OCI-LY7 (cell line): Measurements from ENCODE around the gene GPR156. TPM values are rescaled to one million over a fixed set of nuclear protein-coding genes. Genes with fewer than 3 reads are reported as not detected.

ENCODE experiments used
- BruUV-seq: library from RNA; stranded (reverse); fragments of 400-500 nt; replicated peaks from 2 replicates; lab custom pipeline; 2021; lab: Mats Ljungman, UMichigan
- CTCF ChIA-PET: fragments of 300-600 bp; sonication (Branson Sonifier 250); formaldehyde crosslinking; loops from one replicate; lab custom pipeline; 2022; ENCODE audit warnings: antibody characterized with exemption; ENCODE audit not compliant: unreplicated experiment; lab: Charles Lee
- POLR2A ChIA-PET: fragments of 300-600 bp; sonication (Branson Sonifier 250); formaldehyde crosslinking; loops from one replicate; lab custom pipeline; 2022; ENCODE audit warnings: antibody characterized with exemption; lab: Charles Lee
- DNase-seq: peaks from one replicate; pipeline ENCODE4 v3.0.0-alpha.2; 2015; ENCODE audit warnings: low spot score
- H2AFZ ChIP-seq: fragments of 200-600 bp; sonication (generic), shearing (Covaris generic); 2 replicates; pipeline ENCODE4 v1.6.1; 2014; ENCODE audit warnings: mild to moderate bottlenecking, antibody characterized with exemption, low read length, moderate library complexity
- H3K27ac ChIP-seq: fragments of 200-600 bp; sonication (generic); 2 replicates; pipeline ENCODE4 v1.5.1; 2014; ENCODE audit warnings: mixed run types, low read depth, mild to moderate bottlenecking, moderate library complexity, low read length, inconsistent platforms; ENCODE audit not compliant: poor library complexity, severe bottlenecking
- H3K36me3 ChIP-seq: fragments of 200-600 bp; sonication (generic); 2 replicates; pipeline ENCODE4 v1.6.1; 2014; ENCODE audit warnings: mild to moderate bottlenecking, antibody characterized with exemption, low read length, moderate library complexity, mixed read lengths; ENCODE audit not compliant: insufficient read depth
- H3K4me1 ChIP-seq: fragments of 200-600 bp; sonication (generic); 2 replicates; pipeline ENCODE4 v1.5.1; 2014; ENCODE audit warnings: mild to moderate bottlenecking, low read length; ENCODE audit not compliant: insufficient read depth, poor library complexity, severe bottlenecking
- H3K4me2 ChIP-seq: fragments of 200-600 bp; sonication (generic); 2 replicates; pipeline ENCODE4 v1.6.1; 2014; ENCODE audit warnings: mild to moderate bottlenecking, low read length
- H3K4me3 ChIP-seq: fragments of 200-600 bp; sonication (generic); 2 replicates; pipeline ENCODE4 v1.5.1; 2014; ENCODE audit warnings: mild to moderate bottlenecking, low read depth, low read length; ENCODE audit not compliant: poor library complexity, severe bottlenecking
- H3K79me2 ChIP-seq: fragments of 200-600 bp; sonication (generic); 2 replicates; pipeline ENCODE4 v1.6.1; 2016; ENCODE audit warnings: low read depth, mild to moderate bottlenecking, low read length, moderate library complexity, mixed read lengths; ENCODE audit not compliant: insufficient read depth
- H3K9me2 ChIP-seq: fragments of 200-600 bp; sonication (generic); 2 replicates; pipeline ENCODE4 v1.6.1; 2016; ENCODE audit warnings: mild to moderate bottlenecking, low read length, mixed read lengths; ENCODE audit not compliant: insufficient read depth
- H3K9me3 ChIP-seq: fragments of 200-600 bp; sonication (generic); 2 replicates; pipeline ENCODE4 v1.6.1; 2014; ENCODE audit warnings: mild to moderate bottlenecking, mixed run types, low read length, mixed read lengths
- H4K20me1 ChIP-seq: fragments of 200-600 bp; sonication (generic); 2 replicates; pipeline ENCODE4 v1.6.1; 2014; ENCODE audit warnings: mild to moderate bottlenecking, antibody characterized with exemption, low read length, moderate library complexity, mixed read lengths; ENCODE audit not compliant: insufficient read depth
- EZH2phosphoT487 ChIP-seq: fragments of 200-600 bp; sonication (generic); IDR thresholded peaks from 2 replicates; pipeline ENCODE4 v1.6.1; 2018; ENCODE audit warnings: low read depth, borderline replicate concordance, mild to moderate bottlenecking, mixed run types, antibody characterized with exemption, low read length, moderate library complexity, mixed read lengths
- intact Hi-C: fragments of 100-400 bp; cut with micrococcal nuclease; formaldehyde crosslinking; loops from one replicate; pipeline ENCODE4 v1.10.0; 2022; ENCODE audit not compliant: unreplicated experiment
- total RNA-seq, 2 experiments: library from RNA; depleted of rRNA in 1 of 2; stranded (reverse); fragments of >200 nt in 1 of 2; shearing (Covaris generic) in 1 of 2; gene quantifications; 2 replicates each; pipeline ENCODE4 v1.2.3, GENCODE V29; 2014 to 2022
- TF ChIP-seq, protein P1 (sequence below): fragments of 200-600 bp; sonication (generic); conservative IDR thresholded peaks from 2 replicates; pipeline ENCODE4 v1.5.1; 2014; ENCODE audit warnings: mild to moderate bottlenecking, antibody characterized with exemption, low read length, moderate library complexity, mixed read lengths

Gene GPR156
- total RNA-seq, 2 experiments from 2014 or later: 0.03 to 0.13 TPM

- no peaks in the 10 kb centered on the region for H3K36me3 ChIP-seq
- H3K4me3 ChIP-seq: no peak overlapping the region
- H2AFZ ChIP-seq: no peak overlapping the region
- no peak overlapping the region for H3K4me2 ChIP-seq
- TF ChIP-seq EZH2phosphoT487: no peak
- TF ChIP-seq, protein P1, sequence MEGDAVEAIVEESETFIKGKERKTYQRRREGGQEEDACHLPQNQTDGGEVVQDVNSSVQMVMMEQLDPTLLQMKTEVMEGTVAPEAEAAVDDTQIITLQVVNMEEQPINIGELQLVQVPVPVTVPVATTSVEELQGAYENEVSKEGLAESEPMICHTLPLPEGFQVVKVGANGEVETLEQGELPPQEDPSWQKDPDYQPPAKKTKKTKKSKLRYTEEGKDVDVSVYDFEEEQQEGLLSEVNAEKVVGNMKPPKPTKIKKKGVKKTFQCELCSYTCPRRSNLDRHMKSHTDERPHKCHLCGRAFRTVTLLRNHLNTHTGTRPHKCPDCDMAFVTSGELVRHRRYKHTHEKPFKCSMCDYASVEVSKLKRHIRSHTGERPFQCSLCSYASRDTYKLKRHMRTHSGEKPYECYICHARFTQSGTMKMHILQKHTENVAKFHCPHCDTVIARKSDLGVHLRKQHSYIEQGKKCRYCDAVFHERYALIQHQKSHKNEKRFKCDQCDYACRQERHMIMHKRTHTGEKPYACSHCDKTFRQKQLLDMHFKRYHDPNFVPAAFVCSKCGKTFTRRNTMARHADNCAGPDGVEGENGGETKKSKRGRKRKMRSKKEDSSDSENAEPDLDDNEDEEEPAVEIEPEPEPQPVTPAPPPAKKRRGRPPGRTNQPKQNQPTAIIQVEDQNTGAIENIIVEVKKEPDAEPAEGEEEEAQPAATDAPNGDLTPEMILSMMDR: no peak
- intact Hi-C loops: loop anchor here (2.0 to 5.0 kb wide), 2 partner anchors 253 to 325 kb away; no protein-coding TSS in a partner anchor
- H3K27ac ChIP-seq: no peak overlapping the region
- no peak for DNase-seq
- no peaks in the 10 kb centered on the region for H3K79me2 ChIP-seq
- no peaks in the 10 kb centered on the region for H3K9me3 ChIP-seq
- POLR2A ChIA-PET: interaction anchor here (0.7 kb wide), 2 partner anchors 320 to 848 kb away, joined by 3 read pairs; no protein-coding TSS in a partner anchor
- BruUV-seq: no TSS peak
- H3K4me1 ChIP-seq: no peaks in the 10 kb centered on the region
- H4K20me1 ChIP-seq: no peaks in the 10 kb centered on the region
- CTCF ChIA-PET: no interaction called here
- no peaks in the 10 kb centered on the region for H3K9me2 ChIP-seq
Measured at GRCh38 chr3:120145542-120146285, 139.3 kb downstream of the GPR156 start.

DNA sequence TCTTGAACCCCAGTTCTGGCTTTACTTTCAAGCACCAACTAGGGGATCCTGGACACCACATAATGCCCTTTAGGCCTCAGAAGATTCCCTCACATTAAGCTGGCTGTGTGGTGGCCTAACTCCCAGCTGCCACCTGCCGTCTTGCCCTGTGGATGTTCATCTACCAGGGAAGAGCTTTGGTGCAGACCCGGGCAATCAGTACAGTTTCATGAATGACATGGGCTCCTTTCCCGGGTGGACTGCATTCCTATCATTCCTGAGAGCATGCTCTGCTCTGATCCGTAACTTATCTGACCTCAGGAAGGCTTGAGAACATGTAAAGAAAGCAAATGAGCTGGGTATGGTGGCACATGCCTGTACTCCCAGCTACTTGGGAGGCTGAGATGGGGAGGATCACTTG lies 140.8 kb downstream of the GPR156 start:
- Histone ChIP-seq H3K36me3 (no peaks in the 10 kb centered on the region), H3K4me3 (no peak overlapping the region), H2AFZ (no peak overlapping the region), H3K27ac (no peak overlapping the region), H4K20me1 (no peaks in the 10 kb centered on the region), H3K79me2 (no peaks in the 10 kb centered on the region), H3K9me2 (no peaks in the 10 kb centered on the region), H3K4me2 (no peak overlapping the region), H3K4me1 (no peaks in the 10 kb centered on the region), H3K9me3 (no peaks in the 10 kb centered on the region)
- DNase-seq: no peak
- BruUV-seq: no TSS peak
- ChIA-PET CTCF (interaction anchor here (0.6 kb wide), 1 partner anchor 28 kb away, joined by 3 read pairs; no protein-coding TSS in a partner anchor), POLR2A (no interaction called here)
- intact Hi-C loops: no loop called here
- TF ChIP-seq EZH2phosphoT487: no peak
- TF ChIP-seq, protein P1: no peak

DNA sequence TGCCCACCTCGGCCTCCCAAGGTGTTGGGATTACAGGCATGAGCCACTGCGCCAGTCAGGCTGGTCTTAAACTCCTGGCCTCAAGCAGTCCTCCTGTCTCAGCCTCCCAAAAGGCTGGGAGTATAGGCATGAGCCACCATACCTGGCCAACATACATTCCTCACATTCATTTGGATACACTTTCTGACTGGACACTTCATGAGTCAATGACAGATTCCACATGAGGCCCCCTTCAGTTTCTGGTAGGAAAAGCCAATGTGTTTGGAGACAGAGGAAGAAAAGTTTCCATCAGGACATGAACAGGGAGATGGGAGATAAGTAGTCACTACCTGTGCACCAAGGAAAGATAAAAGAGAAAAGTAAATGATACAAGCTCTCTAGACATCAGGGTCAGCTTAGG lies 141.3 kb downstream of the GPR156 start:
- intact Hi-C loops: no loop called here
- no TSS peak for BruUV-seq
- CTCF ChIA-PET: no interaction called here

More for the DNA sequence above, 141.3 kb downstream of the GPR156 start:
- Histone ChIP-seq H3K79me2 (no peaks in the 10 kb centered on the region), H3K4me3 (no peak overlapping the region), H3K36me3 (no peaks in the 10 kb centered on the region), H4K20me1 (no peaks in the 10 kb centered on the region), H3K27ac (no peak overlapping the region), H3K9me2 (no peaks in the 10 kb centered on the region), H3K9me3 (no peaks in the 10 kb centered on the region), H3K4me1 (no peaks in the 10 kb centered on the region), H2AFZ (no peak overlapping the region), H3K4me2 (no peak overlapping the region)
- POLR2A ChIA-PET: no interaction called here
- DNase-seq: no peak
- no peak for TF ChIP-seq EZH2phosphoT487
- TF ChIP-seq, protein P1: no peak
